ENCODE data around the gene LHX8.
"Not testable (repeated sequence)": the region's sequence is repeated elsewhere in the genome, so short reads cannot be mapped to it uniquely, and the experiment has no call there.

Gene LHX8

DNA sequence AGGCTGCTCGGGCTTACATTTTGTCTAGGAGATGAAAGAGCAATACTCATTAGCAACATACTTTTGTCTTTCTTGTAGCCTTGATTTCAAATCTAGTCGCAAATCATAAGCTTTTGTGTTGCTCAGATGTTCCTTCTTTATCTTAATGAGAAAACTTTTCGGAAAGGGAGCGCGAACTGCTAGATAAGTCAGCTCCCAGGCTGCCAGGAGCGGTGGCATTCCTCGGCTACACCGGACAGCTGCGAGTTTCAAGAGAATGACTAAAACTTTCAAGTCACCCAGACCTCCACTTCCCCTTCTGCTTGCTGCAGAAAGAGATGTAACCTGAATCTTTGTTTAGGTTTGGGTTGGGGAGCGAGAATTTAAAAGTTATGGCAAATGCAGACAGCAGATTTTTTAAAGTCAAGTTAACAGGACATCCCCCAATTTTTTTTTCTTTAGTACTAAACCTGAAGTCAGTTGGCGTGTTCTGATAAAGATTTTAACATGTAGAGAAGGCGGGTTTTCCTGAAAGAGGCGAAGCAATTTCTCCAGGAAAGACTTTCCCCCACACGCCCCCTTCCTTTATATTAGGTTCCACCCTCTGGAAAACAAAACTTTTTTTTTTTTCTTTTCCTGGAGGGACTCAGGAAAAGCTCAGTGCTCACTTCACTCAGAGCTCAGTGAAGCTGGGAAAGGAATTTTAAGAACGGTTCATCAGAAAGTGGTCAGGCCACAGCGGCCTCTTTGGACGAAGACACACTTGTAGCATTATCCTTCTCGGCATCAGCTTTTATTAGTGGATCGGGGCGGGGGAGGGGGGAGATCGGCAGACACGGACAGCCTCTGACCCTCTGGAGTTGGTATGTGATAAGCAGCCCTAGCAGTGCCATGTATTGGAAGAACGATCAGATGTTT, at the start of gene LHX8:
Gene LHX8 (plus strand): TSS at position 639 of the 897 bp plus-strand sequence. CDS start 2,227 bp downstream, outside the sequence.
- no peak for FAIRE-seq
- no peak for DNase-seq (ENCODE audit: low spot score)

DNA sequence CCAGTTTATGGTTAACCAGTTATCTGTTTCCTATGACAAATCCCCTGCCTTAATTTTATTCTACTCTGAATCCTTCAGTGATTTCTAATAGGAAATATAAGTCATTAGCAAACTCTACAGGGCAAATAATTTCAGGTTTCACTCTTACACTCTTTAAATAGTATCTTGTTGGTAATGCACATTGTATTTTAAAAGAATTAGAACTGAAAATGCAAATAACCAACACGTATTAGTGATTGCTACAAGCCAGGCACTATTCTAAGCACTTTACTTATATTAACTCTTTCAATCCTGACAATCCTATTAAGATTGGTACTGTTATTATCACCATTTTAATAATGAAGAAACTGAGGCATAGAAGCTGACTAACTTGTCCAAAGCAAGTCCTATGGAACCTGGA, 48.3 kb upstream of the LHX8 start:
- no peak for DNase-seq (ENCODE audit: low spot score)
- no peak for FAIRE-seq

DNA sequence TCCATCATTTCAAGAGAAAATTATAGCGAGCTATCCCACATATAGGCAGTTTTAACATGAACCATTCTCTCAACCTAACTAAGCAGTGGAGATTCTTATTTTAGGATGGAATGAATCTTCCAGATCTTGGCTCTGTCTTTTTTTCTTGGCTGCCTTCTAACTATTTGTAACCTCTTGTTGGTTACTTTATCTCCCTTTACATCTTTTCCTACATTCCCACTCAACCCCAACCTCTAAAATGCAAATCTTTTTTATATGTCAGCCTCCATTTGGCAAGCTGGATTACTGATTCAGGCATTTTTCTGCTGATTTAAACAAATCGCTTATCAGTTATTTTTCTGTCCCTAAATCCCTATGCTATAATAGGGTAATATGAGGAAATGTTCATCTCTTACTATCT, 46.9 kb upstream of the LHX8 start:
- FAIRE-seq (no peak), DNase-seq (ENCODE audit: low spot score) (no peak)

DNA sequence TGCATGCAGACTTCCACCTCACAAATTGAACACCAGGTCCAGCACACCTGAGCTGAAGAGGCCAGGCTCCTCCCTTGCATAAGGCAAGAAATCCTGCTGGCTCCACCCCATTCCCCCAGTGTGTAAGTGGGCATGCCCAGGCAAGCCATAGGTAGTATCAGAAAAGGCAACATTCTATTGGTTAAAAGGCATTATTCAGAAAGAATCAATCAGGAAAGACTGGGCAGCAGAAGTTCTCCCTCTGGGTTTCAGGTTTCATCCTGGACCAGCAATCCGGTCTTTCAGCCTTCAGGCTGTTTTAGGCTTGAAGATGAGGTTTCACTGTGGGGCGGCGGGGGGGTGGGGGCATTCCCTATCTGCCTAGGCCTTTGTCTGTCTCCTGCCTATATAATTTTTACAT, 42.0 kb upstream of the LHX8 start:
- FAIRE-seq (no peak), DNase-seq (ENCODE audit: low spot score) (no peak)

DNA sequence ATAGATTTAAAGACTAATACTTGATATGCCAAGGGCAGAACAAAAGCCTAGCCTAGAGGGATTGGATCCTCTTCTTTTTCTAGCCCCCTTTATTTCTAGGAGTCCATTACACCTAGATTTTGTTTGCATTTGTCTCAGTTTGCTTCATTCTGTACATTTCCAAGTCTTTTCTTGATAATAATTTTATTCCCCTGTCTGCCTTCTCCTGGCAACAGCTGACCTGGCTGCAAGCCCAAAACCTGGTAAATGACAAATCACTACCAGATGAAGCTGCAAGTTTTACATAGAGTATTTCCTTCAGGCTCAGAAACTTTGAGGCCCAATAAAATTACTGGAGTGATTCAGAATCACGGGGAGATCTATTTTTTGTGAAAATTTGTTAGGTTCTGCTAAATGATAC, 36.5 kb upstream of the LHX8 start:
- FAIRE-seq, result no peak
- DNase-seq (ENCODE audit: low spot score), result peak; percentile 21

DNA sequence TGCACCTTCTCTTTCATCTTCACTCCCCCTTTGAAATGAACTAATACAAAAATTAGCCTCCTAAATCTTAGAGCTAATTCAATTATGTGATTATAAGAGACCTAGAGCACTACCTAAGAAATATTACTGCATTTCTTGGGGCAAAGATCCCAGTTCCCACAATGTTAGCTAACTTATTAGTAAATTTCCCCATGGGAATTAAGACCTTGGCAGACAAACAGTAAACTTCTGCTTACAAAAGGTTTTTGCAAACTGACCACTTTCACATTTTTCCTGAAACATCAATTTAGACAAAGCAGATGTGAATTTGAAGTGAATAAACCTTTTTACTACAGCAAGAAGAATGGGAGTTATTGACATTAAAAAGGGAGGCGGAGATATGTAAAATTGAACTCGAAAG, 34.6 kb upstream of the LHX8 start:
- FAIRE-seq, result no peak

DNA sequence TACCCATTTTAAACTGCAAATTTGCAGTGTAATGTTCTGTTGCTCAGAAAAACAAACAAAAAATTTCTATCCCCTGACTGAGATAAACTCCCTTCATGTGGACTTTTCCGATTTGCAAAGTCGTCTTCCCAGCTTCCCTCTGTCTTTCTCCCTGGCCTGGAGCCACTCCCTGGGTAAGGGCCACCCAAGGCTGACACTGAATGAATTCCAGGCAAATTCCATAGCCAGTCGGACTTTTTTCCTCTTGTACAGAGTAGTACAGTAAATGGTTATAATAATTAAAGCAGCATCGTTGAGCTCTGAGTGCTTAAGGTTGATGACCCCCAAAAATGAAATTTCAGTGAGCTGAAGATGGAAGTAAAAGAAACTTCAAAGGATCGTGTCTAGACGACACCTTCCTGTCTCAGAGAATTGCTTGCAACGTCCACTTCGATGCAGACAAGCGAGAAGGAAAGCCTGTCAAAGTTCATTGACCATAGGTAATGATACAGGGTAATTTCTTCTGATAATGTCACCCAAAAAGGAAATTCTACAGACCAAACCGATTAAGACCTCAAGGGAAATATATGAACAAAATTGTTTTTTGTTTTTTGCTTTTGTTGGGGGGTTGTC, 33.6 kb upstream of the LHX8 start:
- DNase-seq (ENCODE audit: low spot score) (peak; percentile 12), FAIRE-seq (no peak)

More for the DNA sequence above, 34.6 kb upstream of the LHX8 start:
- no peak for DNase-seq (ENCODE audit: low spot score)

DNA sequence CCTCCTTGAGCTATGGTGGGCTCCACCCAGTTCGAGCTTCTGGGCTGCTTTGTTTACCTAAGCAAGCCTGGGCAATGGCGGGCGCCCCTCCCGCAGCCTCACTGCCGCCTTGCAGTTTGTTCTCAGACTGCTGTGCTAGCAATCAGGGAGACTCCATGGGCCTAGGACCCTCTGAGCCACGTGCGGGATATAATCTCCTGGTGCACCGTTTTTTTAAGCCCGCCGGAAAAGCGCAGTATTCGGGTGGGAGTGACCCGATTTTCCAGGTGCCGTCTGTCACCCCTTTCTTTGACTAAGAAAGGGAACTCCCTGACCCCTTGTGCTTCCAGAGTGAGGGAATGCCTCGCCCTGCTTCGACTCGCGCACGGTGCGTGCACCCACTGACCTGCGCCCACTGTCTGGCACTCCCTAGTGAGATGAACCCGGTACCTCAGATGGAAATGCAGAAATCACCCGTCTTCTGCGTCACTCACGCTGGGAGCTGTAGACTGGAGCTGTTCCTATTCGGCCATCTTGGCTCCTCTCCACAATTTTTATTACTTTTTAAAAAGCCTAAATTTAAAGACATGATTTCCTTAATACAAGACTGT, 21.7 kb upstream of the LHX8 start:
- DNase-seq (ENCODE audit: low spot score); FAIRE-seq: not testable (repeated sequence)

DNA sequence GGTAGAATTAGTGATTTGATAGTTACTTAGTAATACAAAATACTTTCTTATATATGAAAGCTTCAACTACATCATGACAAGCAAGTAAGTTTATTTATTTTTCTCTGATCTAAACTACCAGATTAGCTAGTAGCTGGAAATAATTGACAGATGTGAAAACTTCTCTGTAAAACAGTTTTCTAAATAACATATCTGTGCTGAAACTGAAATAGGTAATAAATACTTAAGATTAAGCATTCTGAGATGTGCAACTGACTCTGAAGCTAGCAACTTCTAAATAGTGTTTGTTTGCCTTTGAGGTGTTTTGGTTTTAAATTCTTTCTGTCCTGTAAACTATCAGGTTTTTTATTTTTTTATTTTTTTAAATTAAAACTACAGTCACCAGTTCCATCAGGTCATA, 18.5 kb upstream of the LHX8 start:
- FAIRE-seq (no peak), DNase-seq (ENCODE audit: low spot score) (no peak)

DNA sequence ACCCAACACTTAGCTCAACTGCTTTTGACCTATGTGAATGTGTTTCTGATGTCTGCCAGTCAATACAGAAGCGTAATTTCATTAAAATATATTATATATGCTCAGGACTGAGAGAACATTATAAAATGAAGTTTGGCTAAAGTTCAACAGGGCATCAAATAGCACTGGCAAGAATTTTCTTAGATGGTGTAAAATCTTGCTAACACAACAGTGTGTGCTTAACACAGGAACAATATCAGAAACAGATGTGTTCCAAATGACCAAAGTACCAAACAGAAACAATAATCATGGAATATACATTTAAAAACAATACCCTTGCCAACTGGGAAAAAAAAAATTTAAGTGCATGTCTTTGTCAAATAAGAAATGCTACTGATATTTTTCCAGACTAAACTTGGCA, 10.4 kb upstream of the LHX8 start:
- no peak for FAIRE-seq

DNA sequence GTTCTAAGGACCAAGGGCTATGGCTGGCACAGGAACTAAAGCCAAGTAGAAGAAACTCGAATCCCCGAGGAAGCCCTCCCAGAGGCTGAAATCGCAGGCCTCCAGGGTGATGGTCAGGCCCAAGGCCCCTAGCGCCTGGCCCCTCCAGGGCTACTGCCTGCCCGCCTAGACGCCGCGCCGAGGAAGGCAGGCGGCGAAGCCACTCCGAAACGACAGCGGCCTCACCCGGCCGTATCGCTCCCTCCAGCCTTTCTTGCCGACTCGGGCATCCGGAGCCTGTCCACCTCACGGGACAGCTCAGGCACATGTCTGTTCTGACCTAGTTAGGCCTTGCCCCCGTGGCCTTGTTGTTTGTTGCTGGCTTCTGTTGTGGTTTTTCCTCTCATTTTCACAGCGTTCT, 9.7 kb upstream of the LHX8 start:
- FAIRE-seq, result no peak
- DNase-seq (ENCODE audit: low spot score), result no peak

More for the DNA sequence above, 10.4 kb upstream of the LHX8 start:
- no peak for DNase-seq (ENCODE audit: low spot score)

DNA sequence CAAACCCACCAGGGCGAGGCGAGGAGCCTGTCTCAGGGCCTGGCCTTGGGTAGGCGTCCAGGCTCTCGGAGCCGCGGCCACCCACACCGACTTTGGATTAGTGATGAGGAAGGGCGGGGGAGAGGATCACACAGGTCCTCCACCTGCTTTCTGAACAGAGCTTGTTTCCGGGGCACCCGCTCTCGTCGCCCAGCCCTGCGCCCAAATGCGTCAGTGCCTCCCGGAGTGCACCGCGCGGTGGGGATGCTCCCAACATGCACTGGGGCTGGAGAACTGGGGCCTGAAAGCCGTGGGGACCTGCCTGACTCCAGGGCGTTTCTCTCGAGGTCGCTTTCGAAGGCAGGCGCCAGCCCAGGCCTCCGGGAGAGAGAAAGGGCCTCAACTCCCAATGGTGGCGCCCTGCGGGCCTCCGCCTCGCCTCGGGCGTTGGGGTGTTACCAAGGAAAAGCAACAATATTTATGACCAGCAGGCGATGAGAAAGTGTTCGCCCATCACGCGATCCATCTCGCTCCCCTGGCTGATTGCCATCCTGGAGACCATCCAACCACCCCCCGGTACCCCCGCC, 8.9 kb upstream of the LHX8 start:
- FAIRE-seq (no peak), DNase-seq (ENCODE audit: low spot score) (no peak)

DNA sequence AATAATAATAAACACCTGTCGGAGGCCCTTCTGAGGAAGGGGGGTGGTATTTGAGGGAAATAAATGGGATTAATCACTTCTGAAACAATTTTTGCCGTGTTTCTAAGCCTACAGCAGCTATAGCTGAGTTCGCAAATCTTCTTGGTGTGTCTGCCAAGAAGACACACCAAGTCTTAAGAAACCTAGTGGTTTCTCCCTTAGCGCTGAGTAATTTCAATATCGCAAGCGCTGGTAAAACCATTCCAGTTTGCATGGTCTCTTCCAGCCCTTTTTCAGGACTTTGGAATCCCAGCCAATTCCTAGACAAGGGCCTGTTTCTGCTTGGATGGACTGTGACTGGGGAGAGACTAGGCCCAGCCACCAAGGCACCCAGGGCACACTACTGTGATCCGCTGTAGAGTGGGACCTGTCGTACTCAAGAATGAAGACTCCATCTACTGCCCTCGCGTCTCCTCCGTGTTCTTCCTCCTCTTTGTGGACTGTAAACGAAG, 7.5 kb upstream of the LHX8 start:
- FAIRE-seq (no peak), DNase-seq (ENCODE audit: low spot score) (no peak)

DNA sequence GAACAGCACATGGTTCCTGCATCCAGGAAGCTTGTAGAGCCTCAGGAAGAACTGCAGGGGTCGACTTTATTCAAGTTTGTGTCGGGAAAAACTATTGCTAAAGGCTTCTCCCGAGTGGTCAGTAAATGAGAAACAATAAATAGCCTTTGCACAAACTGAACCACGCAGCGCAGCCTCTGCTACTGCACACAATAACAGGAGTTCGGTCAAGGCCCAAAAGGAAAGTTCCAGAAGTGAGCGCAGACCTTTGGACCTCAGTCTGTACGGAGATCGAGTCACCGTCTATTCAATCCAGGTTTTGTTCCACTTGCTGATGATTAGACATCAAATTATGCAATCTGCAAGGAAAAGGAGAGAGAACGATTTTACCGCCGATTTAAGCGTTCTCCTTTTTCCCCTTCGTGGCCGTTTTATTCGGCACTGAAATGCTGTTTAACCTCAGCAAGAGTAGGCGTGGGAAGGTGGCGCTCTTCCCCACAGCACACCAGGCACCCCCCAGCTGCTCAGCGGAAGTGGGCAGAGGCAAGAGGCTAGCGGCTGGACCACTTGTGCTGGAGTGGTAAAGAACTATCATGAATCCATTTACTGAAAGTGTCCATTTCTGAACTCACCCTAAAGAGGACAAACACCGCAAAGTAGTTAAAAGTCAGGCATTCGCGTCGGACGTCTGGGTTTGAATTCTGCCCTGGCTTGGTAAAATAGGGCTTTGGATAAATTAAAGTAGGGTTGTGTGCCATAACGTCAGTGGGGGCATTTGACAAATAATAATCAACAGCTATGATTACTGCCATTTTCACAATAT, 6.1 kb upstream of the LHX8 start:
- FAIRE-seq, result no peak
- DNase-seq (ENCODE audit: low spot score), result no peak

DNA sequence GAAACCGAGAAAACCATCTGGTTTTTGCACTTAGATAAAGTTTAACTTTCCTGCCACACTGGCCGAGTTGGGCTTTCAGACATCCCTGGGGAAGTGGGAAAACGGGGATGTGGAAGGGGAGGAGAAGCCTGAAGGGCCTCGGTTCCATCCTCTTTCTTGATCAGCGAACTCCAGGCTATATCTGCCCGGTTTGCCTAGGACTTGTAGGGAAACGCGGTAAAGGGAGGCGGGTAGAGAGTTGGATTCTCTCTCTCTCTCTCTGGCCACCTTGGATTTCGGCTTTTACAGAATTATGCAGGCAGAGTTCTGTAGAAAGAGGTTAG, 4.6 kb upstream of the LHX8 start:
- DNase-seq (ENCODE audit: low spot score) (no peak), FAIRE-seq (no peak)

DNA sequence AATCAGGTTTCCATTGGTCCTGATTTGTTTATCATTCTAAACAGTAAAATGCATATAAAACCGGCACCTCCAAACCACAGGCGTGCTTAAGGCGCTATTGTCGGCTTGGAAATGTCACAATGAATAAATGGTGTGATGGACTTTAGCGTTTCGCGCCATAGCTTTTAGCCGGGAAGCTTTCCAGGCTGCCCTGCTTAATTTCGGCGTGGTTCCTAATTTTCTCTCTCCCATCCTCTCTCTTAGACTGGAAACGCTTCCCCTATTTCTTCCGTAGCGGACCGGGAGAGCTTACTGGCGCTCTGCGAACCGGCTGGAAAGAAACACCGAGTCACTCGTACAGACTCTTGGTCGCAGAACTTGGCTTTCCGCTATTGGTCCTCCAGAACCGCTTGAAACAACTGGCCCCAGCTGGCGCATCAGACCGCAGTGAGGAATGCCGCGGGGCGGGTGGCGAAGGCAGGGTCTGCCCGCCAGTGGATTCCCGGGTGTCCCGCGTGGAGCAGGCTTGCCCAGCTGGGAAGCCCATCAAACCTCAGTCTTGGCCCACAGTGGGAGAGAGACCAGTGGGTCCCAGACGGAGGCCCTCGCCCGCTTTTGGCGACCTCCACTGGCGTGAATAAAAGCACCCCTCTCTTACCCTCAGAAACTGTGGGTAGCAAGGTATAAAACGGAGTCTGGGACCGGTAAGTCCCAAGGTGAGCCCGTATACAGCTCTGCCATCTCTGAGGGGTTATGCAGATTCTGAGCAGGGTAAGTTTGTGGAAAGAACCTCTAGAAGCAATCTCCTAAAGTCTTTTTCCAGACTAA, 4.0 kb upstream of the LHX8 start:
- FAIRE-seq, result no peak

DNA sequence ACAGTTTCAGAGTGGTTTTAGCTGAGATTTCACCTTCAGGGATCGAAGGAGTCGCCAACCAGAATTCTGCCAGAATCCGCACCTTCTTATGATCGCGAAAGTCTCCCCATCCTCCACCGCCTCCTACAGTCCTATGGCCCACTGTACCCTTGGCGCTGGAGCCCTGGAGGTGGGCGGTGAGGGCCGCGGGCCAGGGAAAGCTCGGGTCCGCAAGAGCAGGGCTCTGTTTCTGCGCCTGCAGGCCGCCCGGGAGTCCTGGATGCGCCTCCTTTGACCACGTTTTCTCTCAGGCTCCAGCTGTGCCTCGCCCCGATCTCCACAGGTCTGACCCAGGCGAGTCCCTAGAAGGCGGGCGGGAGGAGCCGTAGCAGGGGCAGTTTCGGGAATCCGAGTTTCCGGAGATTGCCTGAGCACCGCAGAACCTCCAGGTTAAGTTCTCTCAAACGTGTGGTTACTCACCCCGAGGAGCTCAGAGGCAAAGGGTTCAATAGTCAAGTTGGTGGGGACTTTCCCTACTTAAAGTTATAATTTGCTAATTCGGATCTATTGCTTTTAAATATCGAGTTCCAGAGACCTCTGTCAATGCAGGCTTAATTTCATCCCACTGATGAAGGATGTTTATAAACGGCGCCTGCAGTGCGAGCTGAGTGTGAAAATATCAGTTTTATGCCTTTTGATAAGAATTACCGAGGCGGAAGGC, 3.2 kb upstream of the LHX8 start:
- no peak for FAIRE-seq
- DNase-seq (ENCODE audit: low spot score), result no peak

More for the DNA sequence above, 4.0 kb upstream of the LHX8 start:
- DNase-seq (ENCODE audit: low spot score), result no peak

DNA sequence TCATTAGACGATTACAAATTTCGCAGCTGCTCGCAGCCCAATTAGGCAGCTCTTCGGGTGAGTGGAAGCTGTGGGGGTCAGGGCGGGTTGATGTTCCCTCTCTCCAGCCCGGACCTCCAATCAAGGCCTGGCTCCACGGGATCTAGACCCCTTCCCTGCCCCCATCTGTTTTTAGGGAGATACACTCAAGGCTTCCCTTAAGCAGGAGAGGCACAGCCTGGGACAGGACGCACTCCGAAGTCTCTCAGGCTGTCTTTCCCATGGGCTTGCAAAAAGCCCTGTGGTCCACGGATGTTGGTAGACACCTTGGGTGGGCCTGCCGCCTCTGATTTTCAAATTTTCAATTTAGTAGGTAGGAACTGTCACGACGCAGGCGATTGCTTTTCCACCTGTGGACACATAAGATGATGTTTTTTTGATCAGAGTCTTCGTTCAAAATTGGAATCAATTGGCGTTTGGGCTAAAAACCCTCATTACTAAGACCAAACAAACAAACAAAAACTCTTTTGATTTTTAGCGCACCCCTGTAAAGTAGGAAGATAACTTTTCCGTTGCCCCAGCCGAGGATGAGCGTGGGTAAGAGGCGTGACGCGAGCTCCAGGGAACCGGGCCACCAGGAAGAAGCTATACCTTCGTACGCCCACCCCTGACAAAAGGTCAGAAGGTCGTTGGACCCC, 2.5 kb upstream of the LHX8 start:
- FAIRE-seq (no peak), DNase-seq (ENCODE audit: low spot score) (no peak)

DNA sequence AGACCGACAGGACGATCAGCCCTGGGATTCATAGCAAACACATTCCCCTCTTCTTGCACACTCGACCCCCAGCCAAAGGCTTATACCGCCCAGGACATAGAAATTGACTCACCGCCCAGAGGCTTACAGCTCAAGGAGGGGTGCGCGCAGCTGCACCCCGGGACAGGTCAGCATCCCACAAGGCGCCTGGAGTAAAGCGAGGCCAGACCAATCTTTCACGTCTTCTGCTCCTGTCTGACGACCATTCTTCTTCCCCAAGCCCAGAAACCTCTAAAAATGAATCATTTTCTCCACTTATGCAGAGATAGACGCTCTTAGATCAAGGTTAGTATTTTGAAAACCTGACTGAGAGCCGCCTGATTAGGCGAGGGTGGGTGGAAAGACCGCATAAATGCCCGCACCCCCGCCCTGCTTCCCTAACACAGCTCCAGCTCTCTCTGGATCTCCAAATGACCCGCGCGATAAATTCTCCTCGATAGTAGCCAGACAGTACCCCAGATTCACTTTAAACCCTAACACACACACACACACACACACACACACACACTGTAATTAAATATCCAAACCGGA, 1.9 kb upstream of the LHX8 start:
- DNase-seq (ENCODE audit: low spot score), result no peak
- no peak for FAIRE-seq
